HCT116 (cell line): ENCODE data around the gene SMYD3. TPM values are rescaled to one million over a fixed set of nuclear protein-coding genes. Genes with fewer than 3 reads are reported as not detected.

ENCODE experiments used
- ATAC-seq: fragments of 200-7000 bp; cut with Tn5 transposase; 2 replicates; pipeline ENCODE4 v1.9.1; 2020; ENCODE audit warnings: mild to moderate bottlenecking, moderate library complexity
- BruUV-seq: library from RNA; stranded (reverse); fragments of 400-500 nt; replicated peaks from 2 replicates; lab custom pipeline; 2021; lab: Mats Ljungman, UMichigan
- CTCF ChIA-PET: fragments of 300-600 bp; sonication (Branson Sonifier 250); formaldehyde crosslinking; loops from one replicate; lab custom pipeline; 2021; ENCODE audit warnings: antibody characterized with exemption; lab: Charles Lee
- POLR2A ChIA-PET: fragments of 300-600, 350-600 bp; sonication (Branson Sonifier 250); formaldehyde crosslinking; loops from one replicate; lab custom pipeline; 2021; ENCODE audit warnings: antibody characterized with exemption; lab: Charles Lee
- RAD21 ChIA-PET, 2 experiments: fragments of 300-600 bp; sonication (Branson Sonifier 250); formaldehyde crosslinking; loops; one replicate each; lab custom pipeline; 2023; ENCODE audit warnings: low total read pairs in 2 of 2; ENCODE audit not compliant: uncharacterized antibody in 2 of 2, unreplicated experiment in 2 of 2, low non-redundant PET in 1 of 2; lab: Charles Lee
- DNase-seq: peaks from one replicate; pipeline ENCODE4 v3.0.0-alpha.2; 2010; ENCODE audit warnings: low read depth, low spot score
- H2AFZ ChIP-seq: fragments of 200-600 bp; shearing (Covaris generic), sonication (generic); 2 replicates; pipeline ENCODE4 v1.6.1; 2017; ENCODE audit warnings: low read depth, mixed run types, mixed read lengths, antibody characterized with exemption, low read length; ENCODE audit not compliant: poor library complexity, severe bottlenecking
- H3K27ac ChIP-seq: 2 replicates; pipeline ENCODE4 v1.5.1; 2012; ENCODE audit warnings: low read depth, low read length
- H3K27me3 ChIP-seq: fragments of 200-600 bp; sonication (generic); 2 replicates; pipeline ENCODE4 v1.6.1; 2016; ENCODE audit warnings: mixed run types, low read length, mixed read lengths; ENCODE audit not compliant: insufficient read depth
- H3K36me3 ChIP-seq, 2 experiments: fragments of 200-500 bp in 1 of 2; fragments of 200-600 bp in 1 of 2; sonication (Bioruptor generic) in 1 of 2; sonication (generic) in 1 of 2; 2 replicates each; pipeline versions ENCODE4 v1.5.1 to v1.6.1; 2014 to 2016; ENCODE audit warnings: low read length in 2 of 2, inconsistent platforms in 1 of 2, mixed read lengths in 1 of 2, mixed run types in 1 of 2; ENCODE audit not compliant: insufficient read depth in 2 of 2, control insufficient read depth in 1 of 2
- H3K4me1 ChIP-seq, 2 experiments: fragments of 200-600 bp in 1 of 2; sonication (generic) in 1 of 2; 2 replicates each; pipeline versions ENCODE4 v1.5.1 to v1.6.1; 2012 to 2017; ENCODE audit warnings: low read length in 2 of 2, inconsistent platforms in 1 of 2, mild to moderate bottlenecking in 1 of 2, mixed read lengths in 1 of 2, mixed run types in 1 of 2, moderate library complexity in 1 of 2; ENCODE audit not compliant: insufficient read depth in 2 of 2, control insufficient read depth in 1 of 2
- H3K4me2 ChIP-seq: fragments of 200-600 bp; sonication (generic); 2 replicates; pipeline ENCODE4 v1.6.1; 2017; ENCODE audit warnings: mixed run types, low read length, mixed read lengths
- H3K4me3 ChIP-seq, 2 experiments: fragments of 200-600 bp in 1 of 2; sonication (generic) in 1 of 2; replicated peaks in 1 of 2; 2 replicates each; pipeline ENCODE4 v1.5.1; 2011 to 2016; ENCODE audit warnings: low read length in 2 of 2, control low read depth in 1 of 2, low read depth in 1 of 2, mild to moderate bottlenecking in 1 of 2, mixed read lengths in 1 of 2, mixed run types in 1 of 2
- H3K79me2 ChIP-seq: fragments of 200-600 bp; sonication (generic); 2 replicates; pipeline ENCODE4 v1.6.1; 2017; ENCODE audit warnings: mild to moderate bottlenecking, mixed run types, low read length, moderate library complexity, mixed read lengths; ENCODE audit not compliant: insufficient read depth
- H3K9ac ChIP-seq: fragments of 200-600 bp; sonication (generic); 2 replicates; pipeline ENCODE4 v1.6.1; 2016; ENCODE audit warnings: low read length, mixed read lengths
- H3K9me2 ChIP-seq: fragments of 200-600 bp; sonication (generic), shearing (Covaris generic); 2 replicates; pipeline ENCODE4 v1.6.1; 2017; ENCODE audit warnings: mixed run types, mild to moderate bottlenecking, moderate library complexity; ENCODE audit not compliant: insufficient read depth
- H3K9me3 ChIP-seq, 2 experiments: fragments of 200-500 bp in 1 of 2; fragments of 200-600 bp in 1 of 2; sonication (Bioruptor generic) in 1 of 2; sonication (generic) in 1 of 2; 2 replicates each; pipeline ENCODE4 v1.6.1; 2014 to 2017; ENCODE audit warnings: low read length in 2 of 2, mixed read lengths in 2 of 2, inconsistent platforms in 1 of 2, low read depth in 1 of 2, mild to moderate bottlenecking in 1 of 2, mixed run types in 1 of 2, moderate library complexity in 1 of 2; ENCODE audit not compliant: control insufficient read depth in 1 of 2, insufficient read depth in 1 of 2
- H4K20me1 ChIP-seq: fragments of 200-600 bp; sonication (generic), shearing (Covaris generic); 2 replicates; pipeline ENCODE4 v1.6.1; 2017; ENCODE audit warnings: mixed run types, mild to moderate bottlenecking, moderate library complexity; ENCODE audit not compliant: insufficient read depth
- ATF3 ChIP-seq: IDR thresholded peaks from 2 replicates; pipeline ENCODE4 v1.6.1; 2012
- CBX3 ChIP-seq: IDR thresholded peaks from 2 replicates; pipeline ENCODE4 v1.6.1; 2012; ENCODE audit warnings: low read depth
- CEBPB ChIP-seq: IDR thresholded peaks from 2 replicates; pipeline ENCODE4 v1.6.1; 2012; ENCODE audit warnings: low read depth
- EGR1 ChIP-seq: IDR thresholded peaks from 2 replicates; pipeline ENCODE4 v1.6.1; 2012; ENCODE audit warnings: low read depth
- EZH2 ChIP-seq: fragments of 200-600 bp; sonication (generic); IDR thresholded peaks from 2 replicates; pipeline ENCODE4 v1.6.1; 2017; ENCODE audit warnings: antibody characterized with exemption, mixed run types
- EZH2phosphoT487 ChIP-seq: fragments of 200-600 bp; IDR thresholded peaks from 2 replicates; pipeline ENCODE4 v1.6.1; 2018; ENCODE audit warnings: antibody characterized with exemption, borderline replicate concordance
- FOSL1 ChIP-seq: IDR thresholded peaks from 2 replicates; pipeline ENCODE4 v1.6.1; 2012; ENCODE audit warnings: low read depth
- JUND ChIP-seq: IDR thresholded peaks from 2 replicates; pipeline ENCODE4 v1.6.1; 2012
- POLR2A ChIP-seq: IDR thresholded peaks from 2 replicates; pipeline ENCODE4 v1.7.0; 2011; ENCODE audit warnings: borderline replicate concordance; ENCODE audit not compliant: insufficient read depth, insufficient read length; ENCODE audit errors: extremely low read depth
- POLR2AphosphoS5 ChIP-seq: IDR thresholded peaks from 2 replicates; pipeline ENCODE4 v1.6.1; 2011; ENCODE audit warnings: mild to moderate bottlenecking, low read depth, low read length, moderate library complexity
- RAD21 ChIP-seq: IDR thresholded peaks from 2 replicates; pipeline ENCODE4 v1.6.1; 2012; ENCODE audit warnings: low read depth, mild to moderate bottlenecking
- SIN3A ChIP-seq: IDR thresholded peaks from 2 replicates; pipeline ENCODE4 v1.6.1; 2012; ENCODE audit warnings: low read depth
- SP1 ChIP-seq: IDR thresholded peaks from 2 replicates; pipeline ENCODE4 v1.6.1; 2012; ENCODE audit warnings: low read depth
- SRF ChIP-seq: IDR thresholded peaks from 2 replicates; pipeline ENCODE4 v1.6.1; 2012; ENCODE audit warnings: low read depth
- TCF7L2 ChIP-seq: IDR thresholded peaks from 2 replicates; pipeline ENCODE4 v1.7.0; 2011; ENCODE audit warnings: borderline replicate concordance, inconsistent platforms; ENCODE audit not compliant: insufficient read depth, insufficient read length; ENCODE audit errors: extremely low read depth
- ZNF274 ChIP-seq: fragments of 200-500 bp; sonication (Bioruptor generic); IDR thresholded peaks from 2 replicates; pipeline ENCODE4 v1.6.1; 2014; ENCODE audit warnings: mild to moderate bottlenecking, low read depth, low read length, inconsistent platforms
- intact Hi-C: fragments of 100-400 bp; cut with micrococcal nuclease; formaldehyde crosslinking; loops from 2 replicates; pipeline ENCODE4 v1.10.0; 2022
- total RNA-seq: library from RNA; stranded (reverse); gene quantifications from one replicate; pipeline ENCODE4 v1.2.1, GENCODE V29; 2021; ENCODE audit not compliant: unreplicated experiment
- TF ChIP-seq, protein P1 (sequence below): IDR thresholded peaks from 2 replicates; pipeline ENCODE4 v1.6.1; 2011; ENCODE audit warnings: mild to moderate bottlenecking, low read length, moderate library complexity; ENCODE audit not compliant: insufficient replicate concordance; ENCODE audit errors: extremely low read depth

SMYD3 gene
- total RNA-seq, 1 experiment from 2014 or later: 33.6 TPM

DNA sequence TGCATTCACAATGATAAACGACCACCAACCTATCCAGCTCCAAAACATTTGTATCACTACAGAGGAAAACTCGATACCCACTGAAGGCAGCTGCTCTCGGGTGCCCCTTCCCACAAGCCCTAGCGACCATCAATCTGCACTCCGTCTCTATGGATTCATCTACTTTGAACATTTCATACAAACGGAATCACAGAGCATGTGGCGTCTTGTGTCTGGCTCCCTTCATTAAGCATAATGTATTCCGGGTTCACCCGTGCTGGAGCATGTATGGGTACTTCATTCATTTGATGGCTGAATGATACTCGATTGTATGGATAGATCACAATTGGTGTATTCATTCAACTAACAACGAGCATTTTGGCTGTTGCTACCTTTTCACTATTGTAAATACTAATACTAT is 340.2 kb downstream of the SMYD3 start:
- BruUV-seq: no TSS peak
- CTCF ChIA-PET: no interaction called here
- no peaks in the 10 kb centered on the region for H3K9me2 ChIP-seq
- no peak overlapping the region for H3K27ac ChIP-seq
- DNase-seq (no peak), ATAC-seq (no peak)
- intact Hi-C loops: no loop called here
- peaks cover 0 to under 1% of the 10 kb centered on the region in 2 experiments; a peak in 1 of 4 replicates for H3K4me1 ChIP-seq
- H3K4me3 ChIP-seq: no peak overlapping the region
- H3K36me3 ChIP-seq: no peaks in the 10 kb centered on the region
- H4K20me1 ChIP-seq: no peaks in the 10 kb centered on the region
- no peak overlapping the region for H2AFZ ChIP-seq
- TF ChIP-seq SP1: no peak
- no peak for TF ChIP-seq SRF
- TF ChIP-seq SIN3A: no peak
- TF ChIP-seq EGR1: no peak
- no peak for TF ChIP-seq JUND
- no peak for TF ChIP-seq TCF7L2
- no peak for TF ChIP-seq RAD21
- no peak for TF ChIP-seq FOSL1
- no peak for TF ChIP-seq POLR2AphosphoS5
- TF ChIP-seq EZH2phosphoT487: no peak
- no peaks in the 10 kb centered on the region for H3K27me3 ChIP-seq
- H3K9me3 ChIP-seq: no peaks in the 10 kb centered on the region
- RAD21 ChIA-PET: no interaction called here
- H3K9ac ChIP-seq: no peak overlapping the region
- H3K79me2 ChIP-seq: no peaks in the 10 kb centered on the region
- POLR2A ChIA-PET: no interaction called here
- no peak overlapping the region for H3K4me2 ChIP-seq

DNA sequence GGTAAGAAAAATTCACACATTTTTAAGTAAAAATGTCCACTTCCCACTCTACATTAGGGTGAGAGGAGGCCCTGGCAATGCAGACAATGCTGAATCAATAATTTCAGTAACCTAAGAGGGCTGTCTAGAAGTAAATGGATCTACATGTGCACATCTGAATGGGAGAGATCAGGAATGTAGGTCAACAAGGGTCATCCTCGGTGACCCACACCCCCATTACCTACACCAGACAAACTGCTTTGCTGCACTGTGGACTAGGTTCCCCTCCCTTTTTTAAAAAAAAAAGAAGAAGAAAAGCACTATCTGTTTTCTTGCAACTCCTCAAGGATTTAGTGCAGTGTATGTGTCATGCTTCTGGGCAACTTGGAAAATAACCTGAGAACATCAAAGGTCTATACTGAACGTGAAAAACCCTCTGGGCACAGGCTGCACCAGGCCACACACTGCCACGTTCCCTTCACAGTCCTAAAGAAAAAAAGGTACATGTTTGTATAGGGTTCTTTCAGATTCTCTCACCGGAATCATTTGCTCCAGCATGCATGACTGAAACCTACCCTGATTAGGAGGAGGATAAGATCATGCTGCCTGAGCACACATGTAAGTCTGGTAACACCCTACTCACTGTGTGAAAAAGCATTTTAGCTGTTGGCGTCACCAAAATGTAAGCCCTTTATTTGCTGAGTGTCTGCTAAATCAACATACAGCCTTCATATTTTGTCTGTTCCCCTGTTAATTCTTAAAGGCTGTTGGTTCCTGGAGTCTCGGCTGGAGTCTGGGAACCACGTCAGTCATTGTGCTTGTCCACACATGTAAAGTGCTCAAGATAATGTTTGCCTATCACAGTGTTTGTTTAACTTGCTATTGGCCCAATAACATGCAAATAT is 341.0 kb downstream of the SMYD3 start:
- no peaks in the 10 kb centered on the region for H3K27me3 ChIP-seq
- H3K27ac ChIP-seq: no peak overlapping the region
- H3K9me2 ChIP-seq: no peaks in the 10 kb centered on the region
- ChIA-PET POLR2A (no interaction called here), RAD21 (no interaction called here), CTCF (no interaction called here)
- no peaks in the 10 kb centered on the region for H3K79me2 ChIP-seq
- intact Hi-C loops: no loop called here
- H3K4me2 ChIP-seq: no peak overlapping the region
- TF ChIP-seq, protein P1, sequence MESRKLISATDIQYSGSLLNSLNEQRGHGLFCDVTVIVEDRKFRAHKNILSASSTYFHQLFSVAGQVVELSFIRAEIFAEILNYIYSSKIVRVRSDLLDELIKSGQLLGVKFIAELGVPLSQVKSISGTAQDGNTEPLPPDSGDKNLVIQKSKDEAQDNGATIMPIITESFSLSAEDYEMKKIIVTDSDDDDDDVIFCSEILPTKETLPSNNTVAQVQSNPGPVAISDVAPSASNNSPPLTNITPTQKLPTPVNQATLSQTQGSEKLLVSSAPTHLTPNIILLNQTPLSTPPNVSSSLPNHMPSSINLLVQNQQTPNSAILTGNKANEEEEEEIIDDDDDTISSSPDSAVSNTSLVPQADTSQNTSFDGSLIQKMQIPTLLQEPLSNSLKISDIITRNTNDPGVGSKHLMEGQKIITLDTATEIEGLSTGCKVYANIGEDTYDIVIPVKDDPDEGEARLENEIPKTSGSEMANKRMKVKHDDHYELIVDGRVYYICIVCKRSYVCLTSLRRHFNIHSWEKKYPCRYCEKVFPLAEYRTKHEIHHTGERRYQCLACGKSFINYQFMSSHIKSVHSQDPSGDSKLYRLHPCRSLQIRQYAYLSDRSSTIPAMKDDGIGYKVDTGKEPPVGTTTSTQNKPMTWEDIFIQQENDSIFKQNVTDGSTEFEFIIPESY: no peak
- TF ChIP-seq SIN3A (no peak), EZH2 (no peak), RAD21 (no peak), FOSL1 (no peak), JUND (no peak), ZNF274 (no peak), SRF (no peak), SP1 (no peak), POLR2A (no peak), CEBPB (no peak), CBX3 (no peak), EZH2phosphoT487 (no peak), TCF7L2 (no peak), ATF3 (no peak)
- H4K20me1 ChIP-seq: no peaks in the 10 kb centered on the region
- no peak for ATAC-seq
- no peaks in the 10 kb centered on the region for H3K36me3 ChIP-seq
- no peak for DNase-seq
- H3K4me1 ChIP-seq: peaks cover 0 to 3% of the 10 kb centered on the region in 2 experiments; a peak in 1 of 4 replicates
- H3K9ac ChIP-seq: no peak overlapping the region
- H3K4me3 ChIP-seq: no peak overlapping the region
- H2AFZ ChIP-seq: no peak overlapping the region
- BruUV-seq: no TSS peak
- no peaks in the 10 kb centered on the region for H3K9me3 ChIP-seq
